K562 (cell line): ENCODE results near the gene ZNF627. TPM values are rescaled to one million over a fixed set of nuclear protein-coding genes. Genes with fewer than 3 reads are reported as not detected.
A peak's percentile ranks its signal among the peaks of the same experiment; 100 is the strongest.

Source experiments
- ARID1B ChIP-seq: fragments of 450-650 bp; IDR thresholded peaks from 2 replicates; pipeline ENCODE4 v1.6.1; 2016; ENCODE audit warnings: antibody characterized with exemption, mild to moderate bottlenecking, inconsistent platforms
- CBFB ChIP-seq: sonication (generic); formaldehyde crosslinking; IDR thresholded peaks from 2 replicates; pipeline ENCODE4 v1.4.0; 2020; ENCODE audit warnings: mild to moderate bottlenecking, missing genetic modification reagents
- GTF2A2 ChIP-seq: IDR thresholded peaks from 2 replicates; pipeline ENCODE4 v1.6.1; 2016; ENCODE audit warnings: mild to moderate bottlenecking, missing genetic modification characterization, missing compliant biosample characterization
- MCM5 ChIP-seq: fragments of 450-650 bp; IDR thresholded peaks from 2 replicates; pipeline ENCODE4 v1.6.1; 2016; ENCODE audit warnings: low read depth
- MYC ChIP-seq, 2 experiments: fragments of 250-450 bp in 1 of 2; sonication (Bioruptor Pico) in 1 of 2; IDR thresholded peaks; 2 replicates each; pipeline versions ENCODE4 v1.5.1 to v1.6.1; 2012 to 2021; ENCODE audit warnings: low read depth in 2 of 2, borderline replicate concordance in 1 of 2, improper control_type of control experiment in 1 of 2, low read length in 1 of 2, mild to moderate bottlenecking in 1 of 2, moderate library complexity in 1 of 2
- NCOR1 ChIP-seq: fragments of 450-650 bp; IDR thresholded peaks from 2 replicates; pipeline ENCODE4 v1.6.1; 2016; ENCODE audit warnings: mild to moderate bottlenecking, moderate library complexity
- NFRKB ChIP-seq: fragments of 450-650 bp; IDR thresholded peaks from 2 replicates; pipeline ENCODE4 v1.6.1; 2016; ENCODE audit warnings: low read depth
- POLR2A ChIP-seq: fragments of 450-650 bp; conservative IDR thresholded peaks from 2 replicates; pipeline ENCODE4 v1.6.1; 2016
- RHOXF2B ChIP-seq: fragments of 250-450 bp; sonication (Bioruptor Pico); conservative IDR thresholded peaks from 2 replicates; pipeline ENCODE4 v1.5.1; 2021
- SIN3A ChIP-seq, 2 experiments: fragments of 150-350 bp in 1 of 2; IDR thresholded peaks; 2 replicates each; pipeline ENCODE4 v1.6.1; 2011 to 2016; ENCODE audit warnings: borderline replicate concordance in 2 of 2, low read depth in 2 of 2, low read length in 2 of 2, mild to moderate bottlenecking in 2 of 2, moderate library complexity in 2 of 2; ENCODE audit not compliant: control insufficient read depth in 1 of 2
- ZFP36 ChIP-seq: fragments of 150-350 bp; IDR thresholded peaks from 2 replicates; pipeline ENCODE4 v1.6.1; 2018; ENCODE audit warnings: low read length, low read depth; ENCODE audit not compliant: partially characterized antibody
- ZNF584 ChIP-seq: fragments of 200-800 bp; sonication (Bioruptor generic); IDR thresholded peaks from 2 replicates; pipeline ENCODE4 v1.6.1; 2016; ENCODE audit warnings: low read depth, mild to moderate bottlenecking, missing genetic modification characterization, missing compliant biosample characterization
- polyA plus RNA-seq, 8 experiments: library from polyadenylated mRNA; depleted of rRNA in 4 of 8; stranded (reverse) in 5 of 8; unstranded in 3 of 8; fragments of >200 nt; fragmentation: Nextera tagmentation in 2 of 8; fragmentation: Illumina TruSeq in 1 of 8; extraction: Ambion mirVana in 2 of 8; extraction: Trizol in 1 of 8; gene quantifications; 2 replicates each; pipeline versions ENCODE4 v1.2.1 to v1.2.3, GENCODE V29; 2011 to 2014; ENCODE audit warnings: inconsistent platforms in 1 of 8, missing spikeins in 1 of 8
- total RNA-seq, 7 experiments: library from RNA; depleted of rRNA in 6 of 7; stranded (reverse); fragments of >200 nt in 6 of 7; fragmentation: Illumina TruSeq in 2 of 7; extraction: Trizol in 2 of 7; gene quantifications; 2 replicates each; pipeline versions ENCODE4 v1.2.1 to v1.2.3, GENCODE V29; 2011 to 2021; ENCODE audit warnings: low replicate concordance in 1 of 7
- TF ChIP-seq, protein P1 (sequence below), 3 experiments: fragments of 200-800 bp in 1 of 3; fragments of 250-450 bp in 1 of 3; fragments of 450-650 bp in 1 of 3; sonication (Bioruptor Pico) in 1 of 3; sonication (Bioruptor generic) in 1 of 3; formaldehyde crosslinking in 1 of 3; IDR thresholded peaks; 2 replicates each; pipeline versions ENCODE4 v1.6.1 to v1.8.0; 2016 to 2022; ENCODE audit warnings: mild to moderate bottlenecking in 2 of 3, missing genetic modification characterization in 2 of 3, missing compliant biosample characterization in 1 of 3, moderate library complexity in 1 of 3
- TF ChIP-seq, protein P2 (sequence below): fragments of 450-650 bp; IDR thresholded peaks from 2 replicates; pipeline ENCODE4 v1.6.1; 2016; ENCODE audit warnings: low read depth

ZNF627 gene
- total and polyA plus RNA-seq, 9 of the 15 experiments (the other 6 are each of a cell fraction or from before 2014, with no cell fraction given): 6.4 to 19.9 (median 10.6) TPM

DNA sequence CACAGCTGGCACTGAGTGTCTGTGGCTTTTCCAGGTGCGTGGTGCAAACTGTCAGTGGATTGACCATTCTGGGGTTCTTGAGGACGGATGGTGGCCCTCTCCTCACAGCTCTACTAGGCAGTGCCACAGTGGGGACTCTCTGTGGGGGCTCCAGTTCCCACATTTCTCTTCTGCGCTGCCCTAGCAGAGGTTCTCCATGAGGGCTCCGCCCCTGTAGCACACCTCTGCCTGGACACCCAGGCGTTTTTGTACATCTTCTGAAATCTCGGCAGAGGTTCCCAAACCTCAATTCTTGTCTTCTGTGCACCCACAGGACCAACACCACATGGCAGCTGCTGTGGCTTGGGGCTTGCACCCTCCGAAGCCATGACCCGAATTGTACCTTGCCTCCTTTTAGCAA, 9.2 kb downstream of the ZNF627 start (continued):
- no peak for TF ChIP-seq MYC (IDR thresholded peaks at IDR 0.05; ENCODE audit: low read depth, low read length)
- no peak for TF ChIP-seq MYC (CRISPR knock-in tag; IDR thresholded peaks at IDR 0.05; ENCODE audit: borderline replicate concordance, low read depth)
- TF ChIP-seq, protein P1, sequence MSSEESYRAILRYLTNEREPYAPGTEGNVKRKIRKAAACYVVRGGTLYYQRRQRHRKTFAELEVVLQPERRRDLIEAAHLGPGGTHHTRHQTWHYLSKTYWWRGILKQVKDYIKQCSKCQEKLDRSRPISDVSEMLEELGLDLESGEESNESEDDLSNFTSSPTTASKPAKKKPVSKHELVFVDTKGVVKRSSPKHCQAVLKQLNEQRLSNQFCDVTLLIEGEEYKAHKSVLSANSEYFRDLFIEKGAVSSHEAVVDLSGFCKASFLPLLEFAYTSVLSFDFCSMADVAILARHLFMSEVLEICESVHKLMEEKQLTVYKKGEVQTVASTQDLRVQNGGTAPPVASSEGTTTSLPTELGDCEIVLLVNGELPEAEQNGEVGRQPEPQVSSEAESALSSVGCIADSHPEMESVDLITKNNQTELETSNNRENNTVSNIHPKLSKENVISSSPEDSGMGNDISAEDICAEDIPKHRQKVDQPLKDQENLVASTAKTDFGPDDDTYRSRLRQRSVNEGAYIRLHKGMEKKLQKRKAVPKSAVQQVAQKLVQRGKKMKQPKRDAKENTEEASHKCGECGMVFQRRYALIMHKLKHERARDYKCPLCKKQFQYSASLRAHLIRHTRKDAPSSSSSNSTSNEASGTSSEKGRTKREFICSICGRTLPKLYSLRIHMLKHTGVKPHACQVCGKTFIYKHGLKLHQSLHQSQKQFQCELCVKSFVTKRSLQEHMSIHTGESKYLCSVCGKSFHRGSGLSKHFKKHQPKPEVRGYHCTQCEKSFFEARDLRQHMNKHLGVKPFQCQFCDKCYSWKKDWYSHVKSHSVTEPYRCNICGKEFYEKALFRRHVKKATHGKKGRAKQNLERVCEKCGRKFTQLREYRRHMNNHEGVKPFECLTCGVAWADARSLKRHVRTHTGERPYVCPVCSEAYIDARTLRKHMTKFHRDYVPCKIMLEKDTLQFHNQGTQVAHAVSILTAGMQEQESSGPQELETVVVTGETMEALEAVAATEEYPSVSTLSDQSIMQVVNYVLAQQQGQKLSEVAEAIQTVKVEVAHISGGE (CRISPR knock-in tag; IDR thresholded peaks at IDR 0.05): no peak
- TF ChIP-seq, protein P2, sequence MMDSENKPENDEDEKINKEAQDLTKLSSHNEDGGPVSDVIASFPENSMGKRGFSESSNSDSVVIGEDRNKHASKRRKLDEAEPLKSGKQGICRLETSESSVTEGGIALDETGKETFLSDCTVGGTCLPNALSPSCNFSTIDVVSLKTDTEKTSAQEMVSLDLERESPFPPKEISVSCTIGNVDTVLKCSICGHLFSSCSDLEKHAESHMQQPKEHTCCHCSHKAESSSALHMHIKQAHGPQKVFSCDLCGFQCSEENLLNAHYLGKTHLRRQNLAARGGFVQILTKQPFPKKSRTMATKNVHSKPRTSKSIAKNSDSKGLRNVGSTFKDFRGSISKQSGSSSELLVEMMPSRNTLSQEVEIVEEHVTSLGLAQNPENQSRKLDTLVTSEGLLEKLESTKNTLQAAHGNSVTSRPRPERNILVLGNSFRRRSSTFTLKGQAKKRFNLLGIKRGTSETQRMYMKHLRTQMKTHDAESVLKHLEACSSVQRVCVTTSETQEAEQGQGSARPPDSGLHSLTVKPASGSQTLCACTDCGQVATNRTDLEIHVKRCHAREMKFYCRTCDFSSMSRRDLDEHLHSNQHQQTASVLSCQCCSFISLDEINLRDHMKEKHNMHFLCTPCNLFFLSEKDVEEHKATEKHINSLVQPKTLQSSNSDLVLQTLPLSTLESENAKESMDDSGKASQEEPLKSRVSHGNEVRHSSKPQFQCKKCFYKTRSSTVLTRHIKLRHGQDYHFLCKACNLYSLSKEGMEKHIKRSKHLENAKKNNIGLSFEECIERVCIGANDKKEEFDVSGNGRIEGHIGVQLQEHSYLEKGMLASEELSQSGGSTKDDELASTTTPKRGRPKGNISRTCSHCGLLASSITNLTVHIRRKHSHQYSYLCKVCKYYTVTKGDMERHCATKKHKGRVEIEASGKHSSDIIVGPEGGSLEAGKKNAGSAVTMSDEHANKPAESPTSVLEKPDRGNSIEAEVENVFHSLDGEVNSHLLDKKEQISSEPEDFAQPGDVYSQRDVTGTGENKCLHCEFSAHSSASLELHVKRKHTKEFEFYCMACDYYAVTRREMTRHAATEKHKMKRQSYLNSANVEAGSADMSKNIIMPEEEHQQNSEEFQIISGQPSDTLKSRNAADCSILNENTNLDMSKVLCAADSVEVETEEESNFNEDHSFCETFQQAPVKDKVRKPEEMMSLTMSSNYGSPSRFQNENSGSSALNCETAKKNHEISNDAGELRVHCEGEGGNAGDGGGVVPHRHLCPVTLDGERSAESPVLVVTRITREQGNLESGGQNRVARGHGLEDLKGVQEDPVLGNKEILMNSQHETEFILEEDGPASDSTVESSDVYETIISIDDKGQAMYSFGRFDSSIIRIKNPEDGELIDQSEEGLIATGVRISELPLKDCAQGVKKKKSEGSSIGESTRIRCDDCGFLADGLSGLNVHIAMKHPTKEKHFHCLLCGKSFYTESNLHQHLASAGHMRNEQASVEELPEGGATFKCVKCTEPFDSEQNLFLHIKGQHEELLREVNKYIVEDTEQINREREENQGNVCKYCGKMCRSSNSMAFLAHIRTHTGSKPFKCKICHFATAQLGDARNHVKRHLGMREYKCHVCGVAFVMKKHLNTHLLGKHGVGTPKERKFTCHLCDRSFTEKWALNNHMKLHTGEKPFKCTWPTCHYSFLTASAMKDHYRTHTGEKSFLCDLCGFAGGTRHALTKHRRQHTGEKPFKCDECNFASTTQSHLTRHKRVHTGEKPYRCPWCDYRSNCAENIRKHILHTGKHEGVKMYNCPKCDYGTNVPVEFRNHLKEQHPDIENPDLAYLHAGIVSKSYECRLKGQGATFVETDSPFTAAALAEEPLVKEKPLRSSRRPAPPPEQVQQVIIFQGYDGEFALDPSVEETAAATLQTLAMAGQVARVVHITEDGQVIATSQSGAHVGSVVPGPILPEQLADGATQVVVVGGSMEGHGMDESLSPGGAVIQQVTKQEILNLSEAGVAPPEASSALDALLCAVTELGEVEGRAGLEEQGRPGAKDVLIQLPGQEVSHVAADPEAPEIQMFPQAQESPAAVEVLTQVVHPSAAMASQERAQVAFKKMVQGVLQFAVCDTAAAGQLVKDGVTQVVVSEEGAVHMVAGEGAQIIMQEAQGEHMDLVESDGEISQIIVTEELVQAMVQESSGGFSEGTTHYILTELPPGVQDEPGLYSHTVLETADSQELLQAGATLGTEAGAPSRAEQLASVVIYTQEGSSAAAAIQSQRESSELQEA: no peak
- no peak for TF ChIP-seq CBFB (CRISPR knock-in tag)
- TF ChIP-seq GTF2A2 (tag): no peak
- 0 out of 2 replicates have a peak, but pooled peaks have one; percentile 5 for TF ChIP-seq POLR2A
- TF ChIP-seq RHOXF2B (CRISPR knock-in tag): no peak
- TF ChIP-seq ARID1B: no peak
- TF ChIP-seq SIN3A (IDR thresholded peaks at IDR 0.05; ENCODE audit: borderline replicate concordance in 2 of 2, control insufficient read depth in 1 of 2, low read depth in 2 of 2, low read length in 2 of 2): no peak
- no peak for TF ChIP-seq MCM5
- peak; percentile 65 for TF ChIP-seq ZFP36
- no peak for TF ChIP-seq NCOR1
- no peak for TF ChIP-seq ZNF584 (CRISPR knock-in tag)
- no peak for TF ChIP-seq NFRKB
